ENCODE data around the gene FTO.

Gene FTO

GRCh38 chr16:53732296-53732929 lies 28.5 kb downstream of the FTO start:
- no peak for DNase-seq (ENCODE audit: extremely low read depth, low read depth)
- no peak overlapping the region for H3K4me3 ChIP-seq (replicated peaks; ENCODE audit: low read depth, low read length)

GRCh38 chr16:53734908-53735307 lies 31.0 kb downstream of the FTO start:
- TF ChIP-seq CTCF (IDR thresholded peaks at IDR 0.05; ENCODE audit: low read depth, low read length, missing control alignments) = no peak
- no peak overlapping the region for H3K4me3 ChIP-seq (replicated peaks; ENCODE audit: low read depth, low read length)
- no peak for DNase-seq (ENCODE audit: extremely low read depth, low read depth)

More at GRCh38 chr16:53732296-53732929, 28.5 kb downstream of the FTO start:
- no peak for TF ChIP-seq CTCF (IDR thresholded peaks at IDR 0.05; ENCODE audit: low read depth, low read length, missing control alignments)

- no peak overlapping the region for H3K4me3 ChIP-seq (replicated peaks; ENCODE audit: low read depth, low read length)
- no peak for DNase-seq (ENCODE audit: extremely low read depth, low read depth)
- no peak for TF ChIP-seq CTCF (IDR thresholded peaks at IDR 0.05; ENCODE audit: low read depth, low read length, missing control alignments)
Observed at GRCh38 chr16:53736297-53736696, 32.3 kb downstream of the FTO start.

GRCh38 chr16:53737552-53737951 lies 33.6 kb downstream of the FTO start:
- no peak overlapping the region for H3K4me3 ChIP-seq (replicated peaks; ENCODE audit: low read depth, low read length)
- DNase-seq (ENCODE audit: extremely low read depth, low read depth) = no peak
- no peak for TF ChIP-seq CTCF (IDR thresholded peaks at IDR 0.05; ENCODE audit: low read depth, low read length, missing control alignments)

- no peak overlapping the region for H3K4me3 ChIP-seq (replicated peaks; ENCODE audit: low read depth, low read length)
- no peak for DNase-seq (ENCODE audit: extremely low read depth, low read depth)
- TF ChIP-seq CTCF (IDR thresholded peaks at IDR 0.05; ENCODE audit: low read depth, low read length, missing control alignments) = no peak
Observed at GRCh38 chr16:53740476-53740875, 36.5 kb downstream of the FTO start.

GRCh38 chr16:53740933-53741531 lies 37.1 kb downstream of the FTO start:
- H3K4me3 ChIP-seq (replicated peaks; ENCODE audit: low read depth, low read length) = no peak overlapping the region
- no peak for DNase-seq (ENCODE audit: extremely low read depth, low read depth)
- no peak for TF ChIP-seq CTCF (IDR thresholded peaks at IDR 0.05; ENCODE audit: low read depth, low read length, missing control alignments)

Measured in HFF-Myc (cell line).